Measurements from ENCODE around the gene RUFY3.
"Not testable (repeated sequence)": the region's sequence is repeated elsewhere in the genome, so short reads cannot be mapped to it uniquely, and the experiment has no call there.

The RUFY3 gene, protein sequence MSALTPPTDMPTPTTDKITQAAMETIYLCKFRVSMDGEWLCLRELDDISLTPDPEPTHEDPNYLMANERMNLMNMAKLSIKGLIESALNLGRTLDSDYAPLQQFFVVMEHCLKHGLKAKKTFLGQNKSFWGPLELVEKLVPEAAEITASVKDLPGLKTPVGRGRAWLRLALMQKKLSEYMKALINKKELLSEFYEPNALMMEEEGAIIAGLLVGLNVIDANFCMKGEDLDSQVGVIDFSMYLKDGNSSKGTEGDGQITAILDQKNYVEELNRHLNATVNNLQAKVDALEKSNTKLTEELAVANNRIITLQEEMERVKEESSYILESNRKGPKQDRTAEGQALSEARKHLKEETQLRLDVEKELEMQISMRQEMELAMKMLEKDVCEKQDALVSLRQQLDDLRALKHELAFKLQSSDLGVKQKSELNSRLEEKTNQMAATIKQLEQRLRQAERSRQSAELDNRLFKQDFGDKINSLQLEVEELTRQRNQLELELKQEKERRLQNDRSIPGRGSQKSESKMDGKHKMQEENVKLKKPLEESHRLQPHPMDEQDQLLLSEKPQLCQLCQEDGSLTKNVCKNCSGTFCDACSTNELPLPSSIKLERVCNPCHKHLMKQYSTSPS

DNA sequence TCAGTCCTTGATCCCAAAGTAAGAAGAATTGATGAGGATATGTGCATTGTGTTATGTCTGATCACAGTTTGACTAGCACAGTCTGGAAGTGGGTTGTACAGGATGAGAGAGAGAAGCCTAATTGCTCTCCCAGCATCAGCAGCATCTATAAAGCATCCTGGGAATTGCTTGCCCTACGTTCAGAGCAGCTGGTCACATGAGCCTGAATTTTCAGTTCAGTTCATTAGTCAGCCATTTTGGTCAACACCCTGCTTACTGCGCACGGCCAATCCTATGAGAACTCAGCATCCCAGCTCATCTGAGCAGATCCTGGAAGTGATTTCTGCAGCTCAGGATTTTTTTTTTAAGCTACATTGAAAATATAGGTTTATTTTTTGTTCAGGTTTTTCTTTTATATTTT lies at the start of gene RUFY3:
Gene RUFY3, plus strand, starts transcription at position 218 of the 400 bp plus-strand sequence. CDS start 610 bp downstream, outside the sequence.
- Histone ChIP-seq H3K4me1 (peaks cover 11 to 46% (median 15%) of the 10 kb centered on the region in 10 experiments), H3K9ac (no peak within 1 kb of the TSS), H3K4me2 (peak within 1 kb of the TSS; percentile 7 to 73 (median 43); a peak in 19 of 22 replicates), H4K20me1 (peaks cover 0 to 12% (median 0%) of the 10 kb centered on the region in 11 experiments; a peak in 2 of 22 replicates), H3K4me3 (no peak within 1 kb of the TSS), H3K9me3 (replicated peaks in 1 of 11) (no peaks in the 10 kb centered on the region), H3K36me3 (no peaks in the 10 kb centered on the region; a peak in 1 of 22 replicates), H3K27me3 (no peaks in the 10 kb centered on the region), H3K27ac (no peak within 1 kb of the TSS; a peak in 1 of 22 replicates)
- no peak for TF ChIP-seq Cebpa-rat (IDR thresholded peaks at IDR 0.05)

DNA sequence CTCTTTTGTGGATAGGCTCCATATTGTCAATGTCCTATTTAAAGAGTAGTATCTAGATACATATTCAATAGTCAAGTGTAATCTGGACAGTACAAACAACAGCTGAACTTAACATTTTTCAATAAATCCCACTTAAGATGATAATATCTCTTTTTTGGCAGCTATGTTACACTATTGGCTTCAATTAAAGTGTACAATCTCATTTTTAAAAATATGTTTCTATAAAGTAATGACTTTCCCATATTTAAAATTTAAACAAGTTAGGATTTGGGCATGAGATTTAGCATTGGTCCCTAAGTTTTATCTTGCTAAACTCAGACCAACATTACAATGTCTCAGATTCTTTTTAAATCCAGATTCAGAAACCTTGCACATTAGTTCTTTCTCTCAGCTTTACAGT lies 47.6 kb upstream of the RUFY3 start:
- H3K4me1 ChIP-seq: peaks cover 0 to 40% (median 31%) of the 10 kb centered on the region in 10 experiments; a peak in 17 of 20 replicates
- TF ChIP-seq Cebpa-rat (IDR thresholded peaks at IDR 0.05): no peak
- H3K4me3 ChIP-seq: no peak overlapping the region
- no peaks in the 10 kb centered on the region for H3K9me3 ChIP-seq (replicated peaks in 1 of 11)
- H3K4me2 ChIP-seq: no peak overlapping the region
- H3K9ac ChIP-seq: no peak overlapping the region
- no peaks in the 10 kb centered on the region for H3K27me3 ChIP-seq
- no peaks in the 10 kb centered on the region for H4K20me1 ChIP-seq
- H3K27ac ChIP-seq: no peak overlapping the region
- H3K36me3 ChIP-seq: no peaks in the 10 kb centered on the region

DNA sequence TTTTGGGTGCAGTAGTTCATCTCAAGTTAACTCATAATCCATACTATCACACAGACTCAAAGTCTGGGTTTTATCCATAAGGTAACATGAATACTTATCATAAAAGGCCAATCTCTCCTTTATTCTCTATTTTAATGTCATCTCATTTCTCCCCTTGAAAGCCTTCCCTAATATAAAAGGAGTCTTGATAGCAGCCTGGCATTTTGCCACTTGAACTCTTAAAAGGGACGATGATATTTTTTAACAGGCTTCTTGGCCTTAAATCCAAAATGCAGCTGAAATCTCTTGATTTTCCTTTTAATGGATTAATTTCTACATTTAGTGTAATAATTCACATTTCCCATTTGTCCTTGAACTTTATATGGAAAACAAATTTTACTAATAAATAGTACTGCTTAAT lies 47.0 kb upstream of the RUFY3 start:
- Histone ChIP-seq H3K27ac (no peak overlapping the region), H4K20me1 (no peaks in the 10 kb centered on the region), H3K4me2 (no peak overlapping the region), H3K9ac (no peak overlapping the region), H3K4me1 (peaks cover 0 to 42% (median 34%) of the 10 kb centered on the region in 10 experiments; a peak in 17 of 20 replicates), H3K4me3 (no peak overlapping the region), H3K9me3 (replicated peaks in 1 of 11) (no peaks in the 10 kb centered on the region), H3K27me3 (no peaks in the 10 kb centered on the region), H3K36me3 (no peaks in the 10 kb centered on the region)
- no peak for TF ChIP-seq Cebpa-rat (IDR thresholded peaks at IDR 0.05)

DNA sequence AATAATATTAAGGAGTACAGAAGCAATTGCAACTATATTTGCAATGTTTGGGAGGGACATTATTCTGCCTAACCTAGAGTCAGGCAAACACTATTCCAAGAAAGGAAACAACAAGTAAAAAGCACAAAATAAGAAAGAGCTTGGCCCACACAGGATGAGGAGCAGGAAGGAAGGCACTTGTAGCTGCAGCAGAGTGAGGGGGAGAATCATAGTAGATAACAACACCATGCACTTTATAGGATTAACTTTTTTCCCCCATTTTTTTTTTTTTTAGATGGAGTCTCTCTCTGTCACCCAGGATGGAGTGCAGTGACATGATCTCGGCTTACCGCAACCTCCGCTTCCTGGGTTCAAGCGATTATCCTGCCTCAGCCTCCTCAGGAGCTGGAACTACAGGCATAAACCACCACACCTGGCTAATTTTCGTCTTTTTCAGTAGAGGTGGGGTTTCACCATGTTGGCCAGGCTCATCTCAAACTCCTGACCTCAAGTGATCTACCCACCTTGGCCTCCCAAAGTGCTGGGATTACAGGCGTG lies 45.1 kb upstream of the RUFY3 start:
- H3K4me3 ChIP-seq: no peak overlapping the region
- H3K9ac ChIP-seq: no peak overlapping the region
- H3K36me3 ChIP-seq: no peaks in the 10 kb centered on the region
- H3K27me3 ChIP-seq: no peaks in the 10 kb centered on the region
- H3K27ac ChIP-seq: no peak overlapping the region; a peak in 1 of 22 replicates
- no peaks in the 10 kb centered on the region for H4K20me1 ChIP-seq
- H3K9me3 ChIP-seq (replicated peaks in 1 of 11): no peaks in the 10 kb centered on the region
- peak overlapping the region in 9 of 11 experiments; percentile 33 to 67 (median 43); a peak in 17 of 22 replicates for H3K4me2 ChIP-seq
- peaks cover 0 to 50% (median 34%) of the 10 kb centered on the region in 10 experiments; a peak in 17 of 20 replicates for H3K4me1 ChIP-seq
- TF ChIP-seq Cebpa-rat (IDR thresholded peaks at IDR 0.05): no peak

DNA sequence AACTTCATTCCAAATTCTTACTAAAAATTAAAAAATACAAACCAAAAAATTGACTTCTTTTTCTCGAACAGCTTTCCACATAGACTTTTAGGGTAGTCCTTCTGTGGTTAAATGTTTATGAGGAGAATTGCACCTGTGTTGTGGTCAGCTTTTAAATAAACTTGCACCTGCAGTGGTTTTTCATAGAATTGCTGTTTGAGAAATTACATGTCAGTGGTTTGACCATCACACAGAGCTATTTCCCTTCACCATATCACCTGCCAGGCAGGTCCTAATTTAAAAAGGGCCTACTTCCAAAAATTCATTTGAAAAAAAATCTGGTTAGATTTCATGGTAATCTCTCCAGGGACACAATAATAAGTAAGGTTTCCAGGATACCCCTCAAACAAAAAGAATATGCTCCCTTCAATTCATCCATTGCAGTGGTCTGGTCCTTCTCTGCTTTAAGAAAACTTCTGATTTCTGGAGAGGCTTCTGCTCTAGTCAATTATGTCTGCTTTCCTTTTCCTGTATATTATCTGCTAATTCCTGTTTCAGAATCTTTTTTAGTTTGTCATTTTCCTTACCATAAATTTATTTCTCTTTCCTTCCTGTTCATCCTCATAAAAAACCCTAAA lies 43.3 kb upstream of the RUFY3 start:
- TF ChIP-seq Cebpa-rat (IDR thresholded peaks at IDR 0.05): no peak
- Histone ChIP-seq H3K36me3 (no peaks in the 10 kb centered on the region), H3K4me1 (peaks cover 0 to 50% (median 34%) of the 10 kb centered on the region in 10 experiments; a peak in 17 of 20 replicates), H3K27ac (no peak overlapping the region; a peak in 1 of 22 replicates), H3K9me3 (replicated peaks in 1 of 11) (no peaks in the 10 kb centered on the region), H4K20me1 (no peaks in the 10 kb centered on the region), H3K27me3 (no peaks in the 10 kb centered on the region), H3K4me3 (no peak overlapping the region), H3K9ac (no peak overlapping the region), H3K4me2 (peak overlapping the region in 9 of 11 experiments; percentile 38 to 75 (median 62); a peak in 17 of 22 replicates)

DNA sequence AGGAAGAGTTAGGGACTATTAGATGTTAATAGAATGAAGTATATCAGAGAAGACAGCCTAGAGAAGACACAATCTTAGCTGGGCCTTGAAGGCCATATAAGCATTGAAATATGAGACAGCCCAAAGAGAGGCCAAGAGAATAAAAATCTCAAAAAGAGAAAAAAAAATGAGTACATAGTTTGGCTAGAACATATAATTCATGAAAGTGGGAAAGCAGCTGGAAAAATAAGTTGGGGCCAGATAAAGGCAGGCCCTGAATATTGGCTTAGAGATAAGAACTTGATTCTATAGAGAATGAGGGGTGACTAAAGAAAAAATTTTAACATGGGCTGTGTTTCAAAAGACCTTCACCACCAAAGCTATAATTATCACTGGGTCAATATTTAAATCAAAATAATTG lies 40.8 kb upstream of the RUFY3 start:
- Histone ChIP-seq H3K9ac (no peak overlapping the region), H3K4me3 (no peak overlapping the region), H3K36me3 (no peaks in the 10 kb centered on the region), H3K4me2 (no peak overlapping the region; a peak in 2 of 22 replicates), H3K27me3 (no peaks in the 10 kb centered on the region), H3K4me1 (peaks cover 0 to 48% (median 33%) of the 10 kb centered on the region in 10 experiments; a peak in 17 of 20 replicates), H3K27ac (no peak overlapping the region), H4K20me1 (no peaks in the 10 kb centered on the region), H3K9me3 (replicated peaks in 1 of 11) (no peaks in the 10 kb centered on the region)
- no peak for TF ChIP-seq Cebpa-rat (IDR thresholded peaks at IDR 0.05)

DNA sequence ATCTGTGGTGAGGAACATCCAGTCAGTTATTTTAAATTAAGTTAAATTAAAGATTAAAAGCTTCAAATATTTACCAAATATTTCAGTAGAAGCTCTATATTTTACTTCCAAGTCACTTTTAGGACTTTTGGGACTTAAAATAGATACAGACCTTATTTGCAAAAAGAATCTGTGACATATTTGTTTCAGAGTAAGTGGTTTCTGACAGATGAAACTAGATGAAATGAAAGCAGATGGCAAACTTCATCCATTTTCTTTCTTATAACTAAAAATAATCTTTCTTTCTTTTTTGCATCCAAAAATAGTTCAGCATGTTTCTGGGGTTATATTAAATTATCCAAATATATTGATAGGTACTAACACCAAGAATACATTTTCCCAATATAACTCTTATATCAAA lies 40.1 kb upstream of the RUFY3 start:
- Histone ChIP-seq H3K36me3 (no peaks in the 10 kb centered on the region), H3K27me3 (no peaks in the 10 kb centered on the region), H3K9me3 (replicated peaks in 1 of 11) (no peaks in the 10 kb centered on the region), H3K4me2 (no peak overlapping the region), H4K20me1 (no peaks in the 10 kb centered on the region), H3K27ac (no peak overlapping the region), H3K9ac (no peak overlapping the region), H3K4me1 (peaks cover under 1 to 40% (median 26%) of the 10 kb centered on the region in 10 experiments; a peak in 18 of 20 replicates), H3K4me3 (no peak overlapping the region)
- TF ChIP-seq Cebpa-rat (IDR thresholded peaks at IDR 0.05): no peak

DNA sequence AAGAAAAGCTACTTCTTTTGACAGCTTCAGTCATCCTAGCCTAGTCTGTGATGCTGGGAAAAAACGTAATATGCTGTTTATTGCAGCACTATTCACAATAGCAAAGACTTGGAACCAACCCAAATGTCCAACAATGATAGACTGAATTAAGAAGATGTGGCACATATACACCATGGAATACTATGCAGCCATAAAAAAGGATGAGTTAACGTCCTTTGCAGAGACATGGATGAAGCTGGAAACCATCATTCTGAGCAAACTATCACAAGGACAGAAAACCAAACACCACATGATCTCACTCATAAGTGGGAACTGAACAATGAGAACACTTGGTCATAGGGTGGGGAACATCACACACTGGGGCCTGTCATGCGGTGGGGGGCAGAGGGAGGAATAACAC lies 39.6 kb upstream of the RUFY3 start:
- H3K9ac ChIP-seq; H3K27me3 ChIP-seq; H3K4me3 ChIP-seq; H3K4me2 ChIP-seq; H3K9me3 ChIP-seq (replicated peaks in 1 of 11); H3K27ac ChIP-seq; H3K36me3 ChIP-seq; H4K20me1 ChIP-seq: not testable (repeated sequence)
- H3K4me1 ChIP-seq: peaks cover 5 to 39% (median 25%) of the 10 kb centered on the region in 10 experiments

DNA sequence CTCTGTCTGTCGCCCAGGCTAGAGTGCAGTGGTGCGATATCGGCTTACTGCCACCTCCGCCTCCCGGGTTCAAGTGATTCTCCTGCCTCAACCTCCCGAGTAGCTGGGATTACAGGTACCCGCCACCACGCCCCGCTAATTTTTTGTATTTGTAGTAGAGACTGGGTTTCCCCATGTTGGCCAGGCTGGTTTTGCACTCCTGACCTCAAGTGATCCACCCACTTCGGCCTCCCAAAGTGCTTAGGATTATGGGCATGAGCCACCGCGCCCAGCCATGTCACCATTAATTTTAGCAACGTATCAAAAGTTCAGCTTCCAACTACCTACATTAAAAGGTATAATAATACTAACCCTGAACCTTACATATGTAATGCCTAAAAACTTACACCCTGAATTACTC lies 34.4 kb upstream of the RUFY3 start:
- Histone ChIP-seq H3K4me2 (peak overlapping the region; percentile 72 to 92 (median 85)), H4K20me1 (peaks cover 12 to 38% (median 33%) of the 10 kb centered on the region in 11 experiments; a peak in 19 of 22 replicates), H3K36me3 (peaks cover 3 to 32% (median 16%) of the 10 kb centered on the region in 11 experiments; a peak in 17 of 22 replicates), H3K9me3 (replicated peaks in 1 of 11) (no peaks in the 10 kb centered on the region), H3K27me3 (no peaks in the 10 kb centered on the region), H3K9ac (peak overlapping the region; percentile 85 to 94 (median 92)), H3K27ac (peak overlapping the region; percentile 86 to 95 (median 91)), H3K4me3 (peak overlapping the region; percentile 80 to 94 (median 86)), H3K4me1 (peaks cover 33 to 44% (median 40%) of the 10 kb centered on the region in 10 experiments)
- no peak for TF ChIP-seq Cebpa-rat (IDR thresholded peaks at IDR 0.05)

Measured in BLaER1 treated with 17β-estradiol and CSF1 and Interleukin-3, amounts not matched to agents 10 nM and 100 nM (cell line).